Right atrium auricular region (tissue), 2 donors: ENCODE data around the gene ADISSP. TPM values are rescaled to one million over a fixed set of nuclear protein-coding genes. Genes with fewer than 3 reads are reported as not detected.

Experiments
- DNase-seq: peaks from one replicate; pipeline ENCODE4 v3.0.0-alpha.2; 2019; ENCODE audit warnings: low spot score
- H3K27ac ChIP-seq, 2 donors: fragments of 200-600 bp; sonication (generic); 1 replicate in 1 of 2; 2 replicates in 1 of 2; pipeline ENCODE4 v1.5.1; 2016 to 2019
- H3K27me3 ChIP-seq, 2 donors: fragments of 200-600 bp; sonication (generic); one replicate each; pipeline versions ENCODE4 v1.5.1 to v1.6.0; 2017 to 2019
- H3K36me3 ChIP-seq: fragments of 200-600 bp; sonication (generic); one replicate; pipeline ENCODE4 v1.5.1; 2016
- H3K4me1 ChIP-seq, 2 donors: fragments of 200-600 bp; sonication (generic); one replicate each; pipeline versions ENCODE4 v1.5.1 to v1.6.0; 2017 to 2019
- H3K4me3 ChIP-seq, 2 donors: fragments of 200-600 bp; sonication (generic); 1 replicate in 1 of 2; 2 replicates in 1 of 2; pipeline ENCODE4 v1.5.1; 2017 to 2019; ENCODE audit warnings: mild to moderate bottlenecking in 1 of 2, moderate library complexity in 1 of 2
- H3K9me3 ChIP-seq, 2 donors: fragments of 200-600 bp; sonication (generic); one replicate each; pipeline ENCODE4 v1.5.1; 2019
- total RNA-seq, 2 donors: library from RNA; depleted of rRNA; stranded (reverse); fragments of >200 nt; gene quantifications; one replicate each; pipeline ENCODE4 v1.1.0, GENCODE V29; 2016
- TF ChIP-seq, protein P1 (sequence below), 2 donors: fragments of 200-600 bp; sonication (generic); IDR thresholded peaks; one replicate each; pipeline ENCODE4 v1.5.1; 2019; ENCODE audit warnings: antibody characterized with exemption in 2 of 2

Gene ADISSP
- total RNA-seq, 2 donors from 2014 or later = 10.8 to 11.2 TPM

DNA sequence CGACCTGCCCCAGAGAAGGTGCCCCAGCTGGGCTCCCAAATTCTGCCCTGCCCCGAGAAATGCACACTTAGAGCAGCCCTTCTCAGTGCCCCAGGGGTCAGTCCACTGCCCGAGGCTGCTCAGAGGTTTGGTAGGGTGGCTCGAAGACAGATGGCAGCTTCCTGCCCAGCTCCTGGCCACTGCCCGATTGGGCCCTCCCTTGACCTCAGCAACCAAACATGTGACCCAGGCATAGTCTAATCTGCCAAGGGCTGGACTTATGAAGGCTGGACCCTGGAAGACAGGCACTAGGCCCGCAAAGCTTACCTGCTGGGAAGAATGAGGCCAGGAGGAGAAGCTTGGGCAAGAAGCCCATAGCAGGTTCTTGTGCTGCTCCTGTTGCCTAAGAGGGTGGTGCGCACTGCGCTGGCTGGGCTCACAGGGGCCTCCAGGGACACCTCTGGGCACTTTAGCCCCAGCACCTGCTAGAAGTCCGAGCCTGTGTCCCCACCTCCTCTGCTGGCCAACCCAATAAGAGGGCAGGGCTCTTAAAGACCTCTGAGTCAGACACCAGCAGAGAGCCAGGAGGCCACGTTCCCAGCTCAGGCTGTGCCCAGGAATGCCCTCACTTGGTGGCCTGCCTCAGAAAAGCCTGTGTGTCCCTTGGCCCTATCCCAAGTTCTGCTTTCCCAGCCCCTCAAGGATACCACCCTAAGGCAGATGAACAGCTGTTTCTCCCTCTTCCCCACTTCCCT, 60.6 kb downstream of the ADISSP start:
- no peaks in the 10 kb centered on the region for H3K27me3 ChIP-seq
- peaks cover 0 to 16% of the 10 kb centered on the region in 2 donors for H3K4me1 ChIP-seq
- H3K27ac ChIP-seq = no peak overlapping the region
- TF ChIP-seq, protein P1, sequence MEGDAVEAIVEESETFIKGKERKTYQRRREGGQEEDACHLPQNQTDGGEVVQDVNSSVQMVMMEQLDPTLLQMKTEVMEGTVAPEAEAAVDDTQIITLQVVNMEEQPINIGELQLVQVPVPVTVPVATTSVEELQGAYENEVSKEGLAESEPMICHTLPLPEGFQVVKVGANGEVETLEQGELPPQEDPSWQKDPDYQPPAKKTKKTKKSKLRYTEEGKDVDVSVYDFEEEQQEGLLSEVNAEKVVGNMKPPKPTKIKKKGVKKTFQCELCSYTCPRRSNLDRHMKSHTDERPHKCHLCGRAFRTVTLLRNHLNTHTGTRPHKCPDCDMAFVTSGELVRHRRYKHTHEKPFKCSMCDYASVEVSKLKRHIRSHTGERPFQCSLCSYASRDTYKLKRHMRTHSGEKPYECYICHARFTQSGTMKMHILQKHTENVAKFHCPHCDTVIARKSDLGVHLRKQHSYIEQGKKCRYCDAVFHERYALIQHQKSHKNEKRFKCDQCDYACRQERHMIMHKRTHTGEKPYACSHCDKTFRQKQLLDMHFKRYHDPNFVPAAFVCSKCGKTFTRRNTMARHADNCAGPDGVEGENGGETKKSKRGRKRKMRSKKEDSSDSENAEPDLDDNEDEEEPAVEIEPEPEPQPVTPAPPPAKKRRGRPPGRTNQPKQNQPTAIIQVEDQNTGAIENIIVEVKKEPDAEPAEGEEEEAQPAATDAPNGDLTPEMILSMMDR (IDR thresholded peaks at IDR 0.05) = no peak
- H3K9me3 ChIP-seq = no peaks in the 10 kb centered on the region
- DNase-seq = no peak
- no peaks in the 10 kb centered on the region for H3K36me3 ChIP-seq
- no peak overlapping the region for H3K4me3 ChIP-seq

- Histone ChIP-seq H3K4me3 (no peak overlapping the region), H3K9me3 (no peaks in the 10 kb centered on the region), H3K27ac (no peak overlapping the region), H3K36me3 (no peaks in the 10 kb centered on the region), H3K27me3 (no peaks in the 10 kb centered on the region), H3K4me1 (peaks cover 0 to 14% of the 10 kb centered on the region in 2 donors)
- DNase-seq = no peak
- TF ChIP-seq, protein P1 (IDR thresholded peaks at IDR 0.05) = no peak
These were observed 61.4 kb downstream of the ADISSP start for GRCh38 chr20:3705970-3706739.

- Histone ChIP-seq H3K9me3 (no peaks in the 10 kb centered on the region), H3K27ac (no peak overlapping the region), H3K4me1 (peaks cover 0 to 8% of the 10 kb centered on the region in 2 donors), H3K4me3 (no peak overlapping the region), H3K27me3 (no peaks in the 10 kb centered on the region), H3K36me3 (no peaks in the 10 kb centered on the region)
- no peak for DNase-seq
- TF ChIP-seq, protein P1 (IDR thresholded peaks at IDR 0.05) = no peak
These were observed 62.0 kb downstream of the ADISSP start for GRCh38 chr20:3705491-3705969.

- no peak overlapping the region for H3K27ac ChIP-seq
- no peaks in the 10 kb centered on the region for H3K9me3 ChIP-seq
- no peak for DNase-seq
- H3K4me3 ChIP-seq = no peak overlapping the region
- H3K27me3 ChIP-seq = no peaks in the 10 kb centered on the region
- H3K36me3 ChIP-seq = no peaks in the 10 kb centered on the region
- TF ChIP-seq, protein P1 (IDR thresholded peaks at IDR 0.05) = no peak
- H3K4me1 ChIP-seq = no peaks in the 10 kb centered on the region
These were observed 63.5 kb downstream of the ADISSP start for GRCh38 chr20:3704087-3704486.

Other genes with a start within 250 kb of the ADISSP start
- not detected for gene GFRA4, start 104.4 kb downstream of the ADISSP start, total RNA-seq
- gene ADAM33, start 85.7 kb downstream of the ADISSP start, total RNA-seq = 10 to 100 TPM in 1 of 2 donors, 1 to 10 TPM in 1; 9.7 to 13.8 TPM
- 1 to 10 TPM; 3.2 to 3.9 TPM for gene SIGLEC1, start 55.2 kb downstream of the ADISSP start, total RNA-seq
- gene HSPA12B, start 35.1 kb downstream of the ADISSP start, total RNA-seq = 10 to 100 TPM; 11.2 to 13.4 TPM
- under 1 TPM in 1 of 2 donors, not detected in 1; 0.31 TPM for gene SPEF1, start 13.7 kb upstream of the ADISSP start, total RNA-seq
- 10 to 100 TPM; 49.1 to 77.1 TPM for gene CENPB, start 19.0 kb upstream of the ADISSP start, total RNA-seq
- gene CDC25B, start 28.6 kb upstream of the ADISSP start, total RNA-seq = 10 to 100 TPM; 10.4 to 11.4 TPM
- gene AP5S1, start 52.8 kb upstream of the ADISSP start, total RNA-seq = 10 to 100 TPM; 14.6 to 17.3 TPM
- 10 to 100 TPM; 27.5 to 29.7 TPM for gene MAVS, start 79.1 kb upstream of the ADISSP start, total RNA-seq
- gene PANK2, start 121.6 kb upstream of the ADISSP start, total RNA-seq = 10 to 100 TPM; 15.5 to 19.5 TPM
- 10 to 100 TPM in 1 of 2 donors, 1 to 10 TPM in 1; 6.5 to 14.9 TPM for gene RNF24, start 247.8 kb upstream of the ADISSP start, total RNA-seq